Stimulated activated CD8-positive, alpha-beta memory T cell treated with anti-CD3 and anti-CD28 coated beads, Interleukin-2, amount 100 ng/mL, for 1 hour (primary cell): ENCODE measurements around the gene OR2H2.

Experiments
- DNase-seq, 2 donors: peaks; one replicate each; pipeline ENCODE4 v3.0.0-alpha.2; 2020; ENCODE audit warnings: low read depth in 2 of 2

The OR2H2 gene

DNA sequence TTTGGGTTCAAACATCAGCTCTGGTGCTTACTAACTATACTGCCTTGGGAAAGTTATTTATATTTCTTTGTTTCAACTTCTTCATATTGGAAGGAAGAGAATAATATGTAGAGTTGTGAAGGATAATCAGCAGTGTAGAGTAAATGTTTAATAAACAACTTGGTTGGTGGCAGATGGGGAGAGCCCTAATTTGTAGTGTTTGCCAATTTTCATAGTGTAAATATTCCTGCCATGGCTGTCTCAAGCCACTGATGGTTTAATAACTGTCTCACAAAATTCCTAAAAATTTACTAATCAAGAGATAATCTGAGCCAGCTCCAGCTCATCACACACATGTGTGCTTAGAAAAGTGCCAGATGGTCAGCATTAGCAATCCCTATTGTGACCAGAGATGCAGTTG is at the start of gene OR2H2:
OR2H2 (plus strand) TSS at position 301 of the 400 bp plus-strand sequence. CDS start 2,824 bp downstream, outside the sequence.
- DNase-seq = no peak

DNA sequence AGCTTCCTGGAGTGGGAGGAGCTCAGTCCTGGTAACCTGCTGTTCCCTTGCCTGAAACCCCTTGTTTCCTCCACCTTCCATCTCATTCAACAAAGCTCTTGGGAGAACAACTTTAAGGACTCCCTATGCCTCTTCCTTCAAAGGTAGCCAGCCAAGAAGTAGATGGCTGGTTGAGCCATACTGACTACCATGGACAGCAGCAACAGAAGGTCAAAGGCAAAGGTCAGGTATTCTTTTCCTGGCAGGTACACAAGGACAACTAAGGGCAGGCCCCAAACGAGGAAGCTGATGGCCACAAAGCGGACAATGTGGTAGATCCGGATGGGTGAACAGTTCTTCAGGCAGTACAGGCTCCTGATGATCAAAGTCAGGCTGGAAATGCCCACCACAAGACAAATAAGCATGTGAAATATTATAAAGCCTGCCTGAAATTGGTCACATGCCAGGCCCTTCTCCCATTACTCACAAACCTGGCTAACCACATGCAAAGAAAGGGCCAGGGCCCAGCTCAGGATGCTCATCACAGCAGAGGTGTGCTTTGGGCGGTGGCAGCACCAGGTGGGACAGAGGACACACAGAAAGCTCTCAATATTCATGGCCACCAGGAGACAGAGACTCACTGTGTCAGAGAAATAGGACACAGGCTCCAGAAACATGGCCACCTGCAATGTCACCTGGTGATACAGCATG is 47.1 kb upstream of the OR2H2 start:
- DNase-seq = no peak

DNA sequence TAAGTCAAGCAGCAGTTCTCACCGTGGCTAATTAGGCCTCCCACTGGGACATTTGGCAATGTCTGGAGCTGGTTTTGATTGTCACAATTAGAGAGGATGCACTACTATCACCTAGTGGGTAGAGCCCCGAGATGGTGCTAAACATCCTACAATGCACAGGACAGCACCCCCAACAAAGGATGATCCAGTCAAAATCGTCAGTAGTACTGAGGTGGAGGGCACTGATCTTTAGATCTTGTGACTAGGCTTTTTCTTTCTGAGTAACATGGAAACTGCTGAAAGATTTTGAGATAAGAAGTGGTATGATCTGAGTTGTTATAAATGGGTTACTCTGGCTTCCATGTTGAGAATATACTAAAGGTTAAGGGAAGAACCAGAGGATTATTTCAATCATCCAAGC is 37.3 kb upstream of the OR2H2 start:
- no peak for DNase-seq

DNA sequence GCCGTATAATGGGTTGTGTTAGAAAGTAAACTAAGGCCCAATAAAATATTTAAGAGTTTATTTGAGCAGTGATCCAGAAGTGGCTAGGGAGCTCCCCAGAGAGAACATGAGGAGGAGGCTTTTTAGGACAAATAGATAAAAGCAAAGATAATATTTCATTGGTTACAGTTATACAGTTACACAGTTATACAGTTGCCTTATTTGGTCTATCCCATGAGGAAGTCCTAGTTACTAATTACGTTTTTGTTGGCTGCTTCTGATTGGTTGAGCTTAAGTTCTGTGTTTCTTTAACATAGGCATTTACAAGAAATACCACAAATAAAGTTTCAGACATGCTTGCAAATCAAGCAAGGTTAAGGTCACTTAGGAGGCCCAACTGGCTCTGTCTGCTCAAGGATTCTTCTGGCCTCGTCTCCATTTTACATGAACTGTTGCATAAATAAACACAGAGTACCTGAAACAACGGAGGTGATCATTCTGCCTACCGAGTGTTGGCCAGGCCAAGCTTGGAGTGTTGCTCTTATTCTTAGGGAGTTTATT is 32.3 kb upstream of the OR2H2 start:
- DNase-seq = no peak

DNA sequence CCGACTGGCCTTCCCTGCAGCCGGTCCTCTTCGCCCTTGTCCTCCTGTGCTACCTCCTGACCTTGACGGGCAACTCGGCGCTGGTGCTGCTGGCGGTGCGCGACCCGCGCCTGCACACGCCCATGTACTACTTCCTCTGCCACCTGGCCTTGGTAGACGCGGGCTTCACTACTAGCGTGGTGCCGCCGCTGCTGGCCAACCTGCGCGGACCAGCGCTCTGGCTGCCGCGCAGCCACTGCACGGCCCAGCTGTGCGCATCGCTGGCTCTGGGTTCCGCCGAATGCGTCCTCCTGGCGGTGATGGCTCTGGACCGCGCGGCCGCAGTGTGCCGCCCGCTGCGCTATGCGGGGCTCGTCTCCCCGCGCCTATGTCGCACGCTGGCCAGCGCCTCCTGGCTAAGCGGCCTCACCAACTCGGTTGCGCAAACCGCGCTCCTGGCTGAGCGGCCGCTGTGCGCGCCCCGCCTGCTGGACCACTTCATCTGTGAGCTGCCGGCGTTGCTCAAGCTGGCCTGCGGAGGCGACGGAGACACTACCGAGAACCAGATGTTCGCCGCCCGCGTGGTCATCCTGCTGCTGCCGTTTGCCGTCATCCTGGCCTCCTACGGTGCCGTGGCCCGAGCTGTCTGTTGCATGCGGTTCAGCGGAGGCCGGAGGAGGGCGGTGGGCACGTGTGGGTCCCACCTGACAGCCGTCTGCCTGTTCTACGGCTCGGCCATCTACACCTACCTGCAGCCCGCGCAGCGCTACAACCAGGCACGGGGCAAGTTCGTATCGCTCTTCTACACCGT is 31.5 kb upstream of the OR2H2 start:
- DNase-seq = no peak

DNA sequence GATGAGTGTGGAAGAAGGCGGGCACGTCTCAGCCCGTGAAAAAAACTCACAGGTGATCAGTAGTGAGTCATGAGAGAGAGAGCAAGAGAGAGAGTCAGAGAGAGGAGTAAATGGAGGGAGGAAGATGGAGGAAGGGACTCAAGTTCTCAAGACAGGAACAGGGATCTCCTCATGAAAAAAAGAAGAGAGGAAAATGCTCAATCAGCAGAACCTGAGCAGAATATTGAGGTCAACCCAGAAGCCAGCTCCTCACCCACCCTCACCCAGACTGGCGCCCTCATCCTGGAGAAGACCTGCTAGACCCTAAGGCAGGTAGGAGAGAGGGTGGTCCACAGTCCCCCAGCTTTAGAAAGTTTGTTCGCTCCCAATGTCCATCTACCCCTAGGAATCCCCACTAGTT is 30.2 kb upstream of the OR2H2 start:
- DNase-seq = no peak

DNA sequence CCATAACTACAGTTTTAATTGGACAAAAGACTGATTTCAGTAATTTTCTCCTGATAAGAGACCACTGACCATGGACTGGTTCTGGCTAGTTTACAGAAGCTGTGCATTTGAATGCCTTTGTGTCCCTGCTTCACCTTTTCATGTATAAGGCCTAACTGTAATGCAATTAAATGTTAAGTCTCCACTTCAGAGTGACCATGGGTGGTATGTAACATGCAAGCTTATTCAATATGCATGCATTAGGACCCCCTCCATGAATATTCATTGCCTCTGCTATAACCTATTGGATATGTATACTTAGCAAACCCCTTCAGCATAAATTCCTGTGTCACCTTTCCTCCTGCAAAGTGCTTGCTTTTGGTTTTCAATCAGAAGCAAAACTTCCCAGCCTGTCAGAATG is 27.6 kb upstream of the OR2H2 start:
- no peak for DNase-seq

DNA sequence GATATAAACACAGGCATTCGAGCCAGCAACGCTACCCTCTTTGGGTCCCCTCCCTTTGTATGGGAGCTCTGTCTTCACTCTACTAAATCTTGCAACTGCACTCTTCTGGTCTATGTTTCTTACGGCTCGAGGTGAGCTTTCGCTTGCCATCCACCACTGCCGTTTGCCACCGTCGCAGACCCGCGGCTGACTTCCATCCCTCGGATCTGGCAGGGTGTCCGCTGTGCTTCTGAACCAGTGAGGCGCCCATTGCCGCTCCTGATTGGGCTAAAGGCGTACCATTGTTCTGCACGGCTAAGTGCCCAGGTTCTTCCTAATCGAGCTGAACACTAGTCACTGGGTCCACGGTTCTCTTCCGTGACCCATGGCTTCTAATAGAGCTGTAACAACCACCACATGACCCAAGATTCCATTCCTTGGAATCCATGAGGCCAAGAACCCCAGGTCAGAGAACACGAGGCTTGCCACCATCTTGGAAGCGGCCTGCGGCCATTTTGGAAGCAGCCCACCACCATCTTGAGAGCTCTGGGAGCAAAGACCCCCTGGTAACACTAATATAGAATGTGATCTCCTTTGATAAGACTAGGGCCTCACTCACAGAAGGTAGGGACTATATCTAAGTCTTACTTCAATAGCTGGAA is 26.4 kb upstream of the OR2H2 start:
- no peak for DNase-seq

DNA sequence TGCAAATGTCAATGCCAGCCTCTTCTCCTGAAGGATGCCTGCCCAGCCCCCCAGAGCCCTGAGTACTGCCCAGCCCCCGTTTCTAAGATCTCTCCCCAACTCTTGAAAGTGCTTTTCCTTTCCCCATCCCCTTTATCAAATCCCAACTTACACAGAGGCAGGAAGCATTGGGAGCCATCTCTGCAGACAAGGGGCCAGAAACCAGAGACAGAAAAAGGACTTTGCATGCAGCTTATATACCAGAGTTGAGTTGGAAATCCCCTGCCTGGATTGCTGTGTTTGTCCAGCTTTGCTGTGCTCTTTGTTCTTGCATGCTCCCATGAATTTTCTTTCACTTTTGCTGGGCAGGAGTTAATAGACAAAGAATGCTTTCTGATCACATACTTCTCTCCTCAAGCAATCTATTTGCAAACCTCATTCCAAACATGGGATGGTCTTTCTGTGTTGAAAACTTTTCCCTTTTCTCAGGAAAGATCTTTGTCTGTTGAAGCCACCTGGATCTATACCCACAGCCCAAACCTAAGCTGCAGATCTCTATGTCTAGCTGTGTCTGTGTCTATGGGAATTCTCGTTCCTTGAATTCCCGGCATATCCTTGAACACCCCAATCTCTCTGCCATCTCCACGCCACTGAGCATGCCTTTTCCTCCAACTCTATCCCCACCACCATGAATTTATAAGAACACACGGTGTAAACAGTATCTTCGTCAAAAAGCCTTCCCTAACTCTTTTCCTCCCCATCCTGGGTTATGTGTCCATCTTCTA is 25.2 kb upstream of the OR2H2 start, which contains the start of gene UBD:
UBD (minus strand) TSS at position 209 of the 764 bp plus-strand sequence; CDS start at position 178, 31 bp downstream.
- no peak for DNase-seq

DNA sequence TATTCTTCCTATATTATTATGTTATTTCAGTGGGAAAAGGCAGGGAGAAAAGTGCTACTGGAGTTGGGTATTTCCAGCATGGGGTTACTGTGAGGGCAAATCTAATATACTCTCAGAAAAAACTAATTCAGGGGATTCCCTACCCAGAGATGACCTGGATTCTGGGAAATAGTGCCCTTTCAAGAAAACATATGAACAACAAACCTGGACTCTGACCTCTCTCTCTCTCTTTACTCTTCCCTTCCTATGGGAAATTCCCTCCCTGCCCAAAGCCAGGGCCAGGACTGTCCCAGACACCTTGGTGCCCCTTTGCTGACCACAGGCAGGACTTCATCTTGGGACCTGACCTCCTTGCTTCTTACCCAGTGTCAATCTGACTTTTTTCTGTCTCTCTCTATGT is 23.8 kb upstream of the OR2H2 start:
- no peak for DNase-seq

DNA sequence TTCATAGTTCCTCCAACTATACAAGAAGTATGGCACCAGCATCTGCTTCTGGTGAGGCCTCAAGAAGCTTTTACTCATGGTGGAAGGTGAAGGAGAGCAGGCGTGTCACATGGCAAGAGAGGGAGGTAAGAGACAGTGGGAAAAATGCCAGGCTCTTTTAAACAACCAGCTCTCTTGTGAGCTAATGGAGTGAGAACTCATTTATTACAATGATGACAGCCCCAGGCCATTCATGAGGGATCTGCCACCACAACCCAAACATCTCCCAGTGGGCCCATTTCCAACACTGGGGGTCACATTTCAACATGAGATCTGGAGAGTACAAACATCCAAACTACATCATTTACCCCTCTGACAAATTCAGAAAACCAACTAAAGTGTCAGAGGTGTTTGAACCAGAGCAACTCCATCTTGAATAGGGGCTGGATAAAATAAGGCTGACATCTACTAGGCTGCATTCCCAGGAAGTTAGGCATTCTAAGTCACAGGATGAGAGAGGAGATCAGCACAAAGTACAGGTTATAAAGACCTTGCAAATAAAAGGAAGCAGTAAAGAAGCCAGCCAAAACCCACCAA is 23.2 kb upstream of the OR2H2 start:
- no peak for DNase-seq

DNA sequence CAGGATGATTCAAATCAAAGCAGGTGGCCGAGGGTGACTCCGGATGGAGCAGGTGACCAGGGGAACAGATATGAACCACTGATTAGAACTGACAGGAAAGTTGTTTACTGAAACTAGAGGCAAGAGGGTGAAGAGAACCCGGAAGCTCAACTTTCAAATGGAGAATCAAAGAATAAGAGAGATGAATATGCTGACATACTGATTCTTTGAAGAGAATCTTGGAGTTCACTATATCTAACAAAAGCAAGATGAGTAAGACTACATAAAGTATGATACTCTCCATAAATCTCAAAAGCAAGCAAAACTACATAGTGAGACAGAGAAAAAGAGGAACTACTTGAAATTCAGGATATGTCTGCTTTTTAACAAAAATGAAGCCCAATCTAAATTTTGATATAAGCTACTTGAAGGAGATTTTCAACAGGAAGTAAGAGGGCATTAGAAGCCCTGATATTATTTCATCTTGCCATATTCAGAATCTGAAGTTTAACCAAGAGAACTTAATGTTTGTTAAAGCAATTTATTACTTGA is 21.4 kb upstream of the OR2H2 start:
- no peak for DNase-seq

DNA sequence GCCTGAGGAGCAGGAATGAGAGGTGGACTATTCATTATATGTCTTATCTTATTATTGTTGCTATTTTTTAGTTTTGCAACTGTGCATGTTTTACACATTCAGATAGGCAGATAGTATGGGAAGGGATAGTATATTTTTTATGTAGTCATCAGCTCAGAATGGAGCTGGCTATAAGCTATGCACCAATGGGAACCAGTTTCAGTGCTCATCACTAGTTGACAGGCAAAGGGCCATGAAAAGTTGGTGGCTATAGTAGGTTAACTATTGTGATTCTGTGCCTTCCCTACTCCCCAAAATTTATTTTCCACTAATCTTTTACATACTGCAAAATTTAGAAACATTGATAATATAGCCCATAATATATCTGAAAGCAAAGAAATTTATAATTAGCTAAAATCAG is 20.0 kb upstream of the OR2H2 start:
- no peak for DNase-seq

DNA sequence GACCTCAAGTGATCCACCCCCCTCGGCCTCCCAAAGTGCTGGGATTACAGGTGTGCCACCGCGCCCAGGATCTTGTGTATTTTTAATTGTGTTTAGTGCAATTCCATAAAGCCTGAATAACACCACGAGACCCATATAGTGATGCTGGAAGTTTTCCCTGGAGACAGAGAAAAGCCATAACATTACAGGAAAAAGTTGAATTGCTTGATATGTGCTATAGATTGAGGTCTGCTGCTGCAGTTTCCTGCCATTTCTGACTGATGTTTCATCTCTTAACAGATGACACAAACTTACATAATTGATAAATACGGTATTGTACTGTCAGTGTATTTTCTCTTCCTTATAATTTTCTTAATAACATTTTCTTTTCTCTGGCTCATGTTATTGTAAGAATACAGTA is 18.1 kb upstream of the OR2H2 start:
- no peak for DNase-seq

DNA sequence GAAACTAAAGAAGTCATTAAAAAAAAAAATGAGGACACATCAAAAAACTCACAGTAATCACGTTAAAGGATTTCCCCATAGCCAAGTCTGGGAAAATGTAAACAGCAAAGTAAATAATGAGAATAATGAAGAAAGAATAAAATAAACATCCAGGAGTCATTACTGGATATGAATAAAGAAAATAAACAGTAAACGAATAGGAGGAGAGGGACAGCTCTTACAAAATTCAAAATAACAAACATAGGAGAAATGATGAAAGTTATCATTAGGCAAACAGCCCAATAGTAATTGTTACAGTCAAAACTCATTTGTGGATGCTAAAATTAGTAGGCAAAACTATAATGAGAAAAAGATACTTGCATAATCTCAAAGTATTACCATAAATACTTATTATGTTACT is 17.4 kb upstream of the OR2H2 start:
- DNase-seq = no peak

DNA sequence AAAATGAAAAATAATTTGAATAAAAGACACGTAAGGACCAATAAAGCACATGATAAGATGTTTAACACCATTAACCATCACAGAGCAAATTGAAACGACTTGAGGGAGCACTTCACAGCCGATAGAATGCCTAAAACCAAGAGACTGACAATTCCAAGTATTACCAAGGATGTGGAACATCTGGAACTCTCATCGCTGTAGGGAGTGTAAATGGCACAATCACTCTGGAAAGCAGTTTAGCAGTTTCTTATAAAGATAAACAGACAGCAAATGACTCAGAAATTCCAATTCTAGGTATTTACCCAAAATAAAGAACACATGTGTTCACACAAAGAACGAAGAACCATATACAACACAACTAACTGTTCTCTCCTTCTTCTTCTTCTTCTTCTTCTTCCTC is 16.9 kb upstream of the OR2H2 start:
- no peak for DNase-seq

DNA sequence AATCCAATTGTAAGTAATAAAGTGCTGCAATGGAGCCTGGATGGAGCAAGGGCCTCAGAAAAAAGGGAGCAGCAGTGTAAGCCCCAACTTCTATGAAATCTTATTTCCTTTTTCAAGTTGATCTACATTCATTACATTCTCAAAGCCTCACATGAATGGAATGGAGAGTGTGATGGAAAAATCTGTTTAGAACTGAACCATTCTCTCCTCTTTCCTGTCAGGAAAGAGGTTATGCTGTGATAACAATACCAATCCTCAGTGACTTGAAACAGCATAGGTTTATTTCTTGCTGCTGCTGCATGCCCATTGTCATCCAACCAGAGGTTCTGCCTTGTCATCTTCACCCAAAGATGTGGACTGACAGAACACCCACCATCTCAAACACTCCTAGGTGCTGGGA is 8.9 kb upstream of the OR2H2 start:
- no peak for DNase-seq

DNA sequence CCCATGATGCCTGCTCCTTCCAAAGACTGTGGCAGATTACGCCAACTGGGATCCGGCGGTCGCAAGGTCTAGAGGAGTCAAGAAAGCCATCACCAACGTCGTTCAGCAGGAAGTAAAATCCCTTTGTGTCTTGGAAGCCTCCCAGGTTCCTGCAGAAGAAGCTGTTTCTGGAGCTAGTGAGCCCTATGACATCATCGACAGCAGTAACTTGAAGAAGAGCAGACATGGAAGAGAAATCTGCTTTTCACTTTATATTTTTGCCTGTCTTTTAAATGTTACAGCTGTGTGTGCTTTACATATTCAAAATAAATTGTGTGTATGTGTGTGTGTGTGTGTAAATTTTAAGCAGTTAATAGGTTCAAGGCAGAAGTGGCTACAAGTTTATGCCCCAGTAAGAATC is 7.4 kb upstream of the OR2H2 start:
- no peak for DNase-seq

DNA sequence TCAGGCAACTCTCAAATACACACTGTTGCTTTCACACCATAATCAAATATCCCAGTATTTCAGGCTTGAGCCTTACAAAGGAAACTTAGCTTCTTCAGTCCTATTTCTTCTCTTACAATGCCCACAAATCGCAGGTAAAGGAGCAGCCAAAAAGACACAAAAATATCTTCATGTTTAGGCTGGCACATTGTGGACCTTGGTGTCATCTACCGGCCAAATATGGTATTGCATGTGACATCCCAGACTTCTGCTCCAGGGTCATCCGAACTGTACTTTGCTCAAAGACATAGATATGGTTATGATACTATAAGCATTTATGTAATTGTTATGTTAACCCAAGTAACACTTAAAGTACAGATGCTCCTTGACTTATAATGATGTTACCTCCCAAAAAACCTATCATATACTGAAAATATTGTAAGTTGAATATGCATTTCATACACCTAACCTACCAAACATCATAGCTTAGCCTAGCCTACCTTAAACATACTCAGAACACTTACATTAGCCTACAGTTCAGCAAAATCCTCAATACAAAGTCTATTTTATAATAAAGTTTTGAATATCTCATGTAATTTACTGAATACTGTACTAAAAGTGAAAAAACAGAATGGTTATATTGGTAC is 4.6 kb downstream of the OR2H2 start:
- DNase-seq = peak; percentile 17 to 26

DNA sequence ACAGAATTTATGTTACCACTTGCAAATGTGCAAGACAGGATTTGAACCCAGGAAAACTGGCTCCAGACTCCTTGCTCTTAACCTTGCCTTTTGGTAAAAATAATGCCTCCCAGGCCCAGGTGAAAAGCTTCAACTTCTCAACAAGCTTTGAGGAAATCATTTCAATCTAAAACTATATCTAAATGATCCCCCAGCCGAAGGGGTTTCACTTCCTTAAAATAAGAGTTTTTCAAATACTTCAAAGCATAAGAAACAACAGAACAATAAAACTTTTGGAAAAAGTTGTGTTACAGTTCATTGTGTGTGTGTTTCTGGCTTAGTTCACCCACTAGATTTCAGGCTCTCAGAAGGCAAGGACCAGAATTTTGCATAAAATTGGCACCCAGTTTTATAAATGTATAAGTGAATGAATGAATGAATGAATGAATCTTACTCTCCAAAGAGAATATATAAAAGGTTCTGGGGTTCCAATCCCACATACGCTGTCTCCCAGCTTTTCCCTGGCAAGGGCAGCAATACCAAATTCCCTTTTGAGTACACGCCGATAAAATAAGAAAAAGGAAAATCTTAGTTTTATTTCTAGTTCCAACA is 5.4 kb downstream of the OR2H2 start:
- DNase-seq = no peak
